ENCODE data around the gene FFAR3.

DNA sequence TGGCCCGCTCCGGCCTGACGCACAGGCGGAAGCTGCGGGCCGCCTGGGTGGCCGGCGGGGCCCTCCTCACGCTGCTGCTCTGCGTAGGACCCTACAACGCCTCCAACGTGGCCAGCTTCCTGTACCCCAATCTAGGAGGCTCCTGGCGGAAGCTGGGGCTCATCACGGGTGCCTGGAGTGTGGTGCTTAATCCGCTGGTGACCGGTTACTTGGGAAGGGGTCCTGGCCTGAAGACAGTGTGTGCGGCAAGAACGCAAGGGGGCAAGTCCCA, 6.1 kb upstream of the FFAR3 start:
- TF ChIP-seq, protein P1, sequence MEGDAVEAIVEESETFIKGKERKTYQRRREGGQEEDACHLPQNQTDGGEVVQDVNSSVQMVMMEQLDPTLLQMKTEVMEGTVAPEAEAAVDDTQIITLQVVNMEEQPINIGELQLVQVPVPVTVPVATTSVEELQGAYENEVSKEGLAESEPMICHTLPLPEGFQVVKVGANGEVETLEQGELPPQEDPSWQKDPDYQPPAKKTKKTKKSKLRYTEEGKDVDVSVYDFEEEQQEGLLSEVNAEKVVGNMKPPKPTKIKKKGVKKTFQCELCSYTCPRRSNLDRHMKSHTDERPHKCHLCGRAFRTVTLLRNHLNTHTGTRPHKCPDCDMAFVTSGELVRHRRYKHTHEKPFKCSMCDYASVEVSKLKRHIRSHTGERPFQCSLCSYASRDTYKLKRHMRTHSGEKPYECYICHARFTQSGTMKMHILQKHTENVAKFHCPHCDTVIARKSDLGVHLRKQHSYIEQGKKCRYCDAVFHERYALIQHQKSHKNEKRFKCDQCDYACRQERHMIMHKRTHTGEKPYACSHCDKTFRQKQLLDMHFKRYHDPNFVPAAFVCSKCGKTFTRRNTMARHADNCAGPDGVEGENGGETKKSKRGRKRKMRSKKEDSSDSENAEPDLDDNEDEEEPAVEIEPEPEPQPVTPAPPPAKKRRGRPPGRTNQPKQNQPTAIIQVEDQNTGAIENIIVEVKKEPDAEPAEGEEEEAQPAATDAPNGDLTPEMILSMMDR (conservative IDR thresholded peaks at IDR 0.05; ENCODE audit: low read depth, low read length): no peak
- TF ChIP-seq EZH2 (IDR thresholded peaks at IDR 0.05; ENCODE audit: borderline replicate concordance, low read depth, low read length, poor library complexity, severe bottlenecking): no peak
